ENCODE results near the gene RHO.

- no peak for TF ChIP-seq CTCF (IDR thresholded peaks at IDR 0.05 in 2 of 3, conservative IDR thresholded peaks at IDR 0.05 in 1 of 3; ENCODE audit: borderline replicate concordance in 1 of 3, insufficient read depth in 1 of 3, low read depth in 2 of 3, low read length in 2 of 3)
- no peak for TF ChIP-seq POLR2A (IDR thresholded peaks at IDR 0.05; ENCODE audit: borderline replicate concordance, extremely low read depth, insufficient read depth, insufficient read length)
- no peak for TF ChIP-seq POLR2AphosphoS5 (IDR thresholded peaks at IDR 0.05; ENCODE audit: low read depth, low read length)
- TF ChIP-seq SP1 (IDR thresholded peaks at IDR 0.05; ENCODE audit: low read depth), result no peak
- no peak for TF ChIP-seq CEBPB (IDR thresholded peaks at IDR 0.05; ENCODE audit: low read depth)
- TF ChIP-seq SRF (IDR thresholded peaks at IDR 0.05; ENCODE audit: low read depth), result no peak
- TF ChIP-seq EZH2 (IDR thresholded peaks at IDR 0.05), result no peak
- no peak for TF ChIP-seq ELF1 (IDR thresholded peaks at IDR 0.05; ENCODE audit: borderline replicate concordance, low read depth)
- TF ChIP-seq YY1 (IDR thresholded peaks at IDR 0.05; ENCODE audit: extremely low read depth, insufficient replicate concordance, low read depth, low read length), result no peak
- TF ChIP-seq REST (IDR thresholded peaks at IDR 0.05; ENCODE audit: low read depth), result no peak
Observed at GRCh38 chr3:129553171-129553570, 24.7 kb downstream of the RHO start.

All from HCT116 (cell line).